ENCODE data around the gene SEZ6.

- TF ChIP-seq CTCF (conservative IDR thresholded peaks at IDR 0.05; ENCODE audit: low read depth, low read length): no peak
- TF ChIP-seq RFX5 (IDR thresholded peaks at IDR 0.05; ENCODE audit: low read depth, low read length): no peak
- TF ChIP-seq RCOR1 (IDR thresholded peaks at IDR 0.05; ENCODE audit: insufficient replicate concordance, low read length): no peak
Observed at GRCh38 chr17:28989028-28989427, 16.8 kb downstream of the SEZ6 start.
